ENCODE measurements around the gene TNNT3.

DNA sequence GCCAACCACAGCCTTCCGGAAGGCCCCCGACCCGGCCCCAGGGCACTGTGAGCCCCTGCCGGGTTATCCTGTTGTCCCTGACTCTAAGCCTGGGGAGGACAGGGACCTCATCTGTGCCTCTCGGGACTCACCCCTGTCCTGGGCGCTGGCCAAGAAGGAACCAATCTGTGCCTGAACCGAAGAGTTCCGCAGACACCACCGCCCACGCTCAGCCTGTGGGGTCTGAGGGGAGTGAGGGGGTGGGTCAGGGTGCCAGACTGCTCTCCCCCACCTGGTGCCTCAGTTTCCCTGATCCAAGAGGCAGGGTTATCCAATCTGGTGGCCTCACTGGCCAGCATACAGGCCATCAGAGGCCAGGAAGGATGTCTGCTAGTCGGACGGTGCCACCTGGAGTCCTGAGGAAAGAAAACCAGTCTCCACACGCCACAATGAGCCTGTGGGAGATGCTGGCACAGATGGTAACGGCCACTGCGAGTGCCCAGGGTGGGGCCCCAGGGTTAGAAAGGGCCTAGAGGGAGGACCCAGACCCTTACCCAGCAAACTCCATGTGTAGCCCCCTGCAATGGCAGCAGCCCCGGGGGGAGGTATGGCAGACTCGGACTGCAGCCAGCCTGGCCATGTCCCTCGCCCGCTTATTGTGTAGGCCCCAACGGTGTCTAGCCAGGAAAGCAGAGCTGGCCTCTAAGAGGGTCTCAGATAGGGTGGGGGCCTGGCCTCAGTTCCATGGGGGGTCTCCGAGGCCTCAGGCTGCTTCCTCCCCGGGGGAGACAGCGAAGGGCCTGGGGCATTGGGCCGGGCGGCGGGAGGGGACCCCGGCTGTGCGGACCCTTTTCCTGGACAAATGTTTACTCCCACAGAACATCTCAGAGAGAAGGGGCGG is 827 bp upstream of the TNNT3 start:
- TF ChIP-seq, protein P1, sequence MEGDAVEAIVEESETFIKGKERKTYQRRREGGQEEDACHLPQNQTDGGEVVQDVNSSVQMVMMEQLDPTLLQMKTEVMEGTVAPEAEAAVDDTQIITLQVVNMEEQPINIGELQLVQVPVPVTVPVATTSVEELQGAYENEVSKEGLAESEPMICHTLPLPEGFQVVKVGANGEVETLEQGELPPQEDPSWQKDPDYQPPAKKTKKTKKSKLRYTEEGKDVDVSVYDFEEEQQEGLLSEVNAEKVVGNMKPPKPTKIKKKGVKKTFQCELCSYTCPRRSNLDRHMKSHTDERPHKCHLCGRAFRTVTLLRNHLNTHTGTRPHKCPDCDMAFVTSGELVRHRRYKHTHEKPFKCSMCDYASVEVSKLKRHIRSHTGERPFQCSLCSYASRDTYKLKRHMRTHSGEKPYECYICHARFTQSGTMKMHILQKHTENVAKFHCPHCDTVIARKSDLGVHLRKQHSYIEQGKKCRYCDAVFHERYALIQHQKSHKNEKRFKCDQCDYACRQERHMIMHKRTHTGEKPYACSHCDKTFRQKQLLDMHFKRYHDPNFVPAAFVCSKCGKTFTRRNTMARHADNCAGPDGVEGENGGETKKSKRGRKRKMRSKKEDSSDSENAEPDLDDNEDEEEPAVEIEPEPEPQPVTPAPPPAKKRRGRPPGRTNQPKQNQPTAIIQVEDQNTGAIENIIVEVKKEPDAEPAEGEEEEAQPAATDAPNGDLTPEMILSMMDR (IDR thresholded peaks at IDR 0.05), result no peak
- TF ChIP-seq POLR2A (IDR thresholded peaks at IDR 0.05), result no peak

All from uterus (tissue), 2 donors.